Measurements from ENCODE around the gene DNAJB7.
"Not testable (repeated sequence)": the region's sequence is repeated elsewhere in the genome, so short reads cannot be mapped to it uniquely, and the experiment has no call there.

The DNAJB7 gene

DNA sequence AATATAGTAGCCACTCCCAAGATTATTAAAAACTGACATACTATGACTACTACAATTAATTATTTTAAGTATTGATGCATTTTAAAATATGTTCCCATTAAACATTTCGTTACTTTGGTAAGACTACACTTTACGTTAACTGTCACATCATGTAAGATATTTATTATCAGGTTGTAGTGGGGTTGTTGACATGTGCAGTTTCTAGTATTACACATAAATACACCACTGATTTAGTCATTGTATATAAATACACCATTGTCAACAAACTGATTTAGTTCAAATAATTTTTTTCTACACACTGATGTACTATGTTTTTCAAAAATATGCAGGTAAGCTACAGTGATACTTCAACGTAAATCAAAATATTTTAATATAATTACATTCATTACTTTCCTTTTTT lies 17.0 kb downstream of the DNAJB7 start:
- no peak for DNase-seq (ENCODE audit: low read depth in 2 of 2)

- DNase-seq (ENCODE audit: low read depth in 2 of 2), result no peak
Measured at GRCh38 chr22:40838486-40838885, 23.4 kb downstream of the DNAJB7 start.

GRCh38 chr22:40834619-40835018 lies 27.3 kb downstream of the DNAJB7 start:
- DNase-seq (ENCODE audit: low read depth in 2 of 2), result no peak

- DNase-seq (ENCODE audit: low read depth in 2 of 2), result no peak
Measured at GRCh38 chr22:40829131-40829530, 32.8 kb downstream of the DNAJB7 start.

- DNase-seq (ENCODE audit: low read depth in 2 of 2), result no peak
Measured at GRCh38 chr22:40826984-40827741, 34.8 kb downstream of the DNAJB7 start.

DNA sequence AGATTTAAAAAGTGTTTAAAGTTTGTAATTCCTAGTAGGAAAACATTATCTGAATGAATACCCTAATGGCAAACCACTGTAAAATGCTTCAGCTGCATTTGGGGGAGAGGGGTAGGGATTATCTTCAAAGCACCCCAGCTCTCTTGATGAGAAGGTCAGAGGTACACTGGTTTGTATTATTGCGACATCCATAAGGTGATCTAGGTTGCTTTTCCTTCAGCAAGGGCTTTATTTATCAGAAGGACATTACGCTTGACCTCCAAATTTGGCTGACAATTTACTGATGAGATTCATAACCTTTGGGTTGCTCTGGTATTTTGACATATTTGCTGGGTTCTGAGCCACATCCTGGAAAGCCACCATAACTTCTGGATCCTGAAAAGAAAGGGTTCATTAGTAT lies 35.6 kb downstream of the DNAJB7 start:
- DNase-seq (ENCODE audit: low read depth in 2 of 2), result not testable (repeated sequence)

DNA sequence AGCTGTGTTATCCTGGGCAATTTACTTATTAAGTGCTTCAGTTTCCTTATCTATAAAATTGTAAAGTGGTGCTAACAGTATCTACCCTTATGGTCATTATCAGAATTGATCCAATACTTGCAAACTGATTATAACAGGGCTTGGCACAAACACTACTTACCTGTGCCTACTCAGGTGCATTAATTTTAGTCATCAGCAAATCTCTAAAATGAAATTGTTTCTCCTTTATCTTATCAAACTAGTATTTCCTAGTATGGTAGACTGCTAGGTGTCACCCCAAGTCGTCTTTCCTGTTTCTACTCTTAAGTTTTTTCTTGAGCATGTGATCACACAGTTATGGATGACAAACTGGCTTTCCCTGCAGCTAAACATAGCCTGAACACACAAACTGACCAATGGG lies 38.5 kb downstream of the DNAJB7 start:
- DNase-seq (ENCODE audit: low read depth in 2 of 2), result no peak

GRCh38 chr22:40819599-40820140 lies 42.2 kb downstream of the DNAJB7 start:
- DNase-seq (ENCODE audit: low read depth in 2 of 2), result no peak

DNA sequence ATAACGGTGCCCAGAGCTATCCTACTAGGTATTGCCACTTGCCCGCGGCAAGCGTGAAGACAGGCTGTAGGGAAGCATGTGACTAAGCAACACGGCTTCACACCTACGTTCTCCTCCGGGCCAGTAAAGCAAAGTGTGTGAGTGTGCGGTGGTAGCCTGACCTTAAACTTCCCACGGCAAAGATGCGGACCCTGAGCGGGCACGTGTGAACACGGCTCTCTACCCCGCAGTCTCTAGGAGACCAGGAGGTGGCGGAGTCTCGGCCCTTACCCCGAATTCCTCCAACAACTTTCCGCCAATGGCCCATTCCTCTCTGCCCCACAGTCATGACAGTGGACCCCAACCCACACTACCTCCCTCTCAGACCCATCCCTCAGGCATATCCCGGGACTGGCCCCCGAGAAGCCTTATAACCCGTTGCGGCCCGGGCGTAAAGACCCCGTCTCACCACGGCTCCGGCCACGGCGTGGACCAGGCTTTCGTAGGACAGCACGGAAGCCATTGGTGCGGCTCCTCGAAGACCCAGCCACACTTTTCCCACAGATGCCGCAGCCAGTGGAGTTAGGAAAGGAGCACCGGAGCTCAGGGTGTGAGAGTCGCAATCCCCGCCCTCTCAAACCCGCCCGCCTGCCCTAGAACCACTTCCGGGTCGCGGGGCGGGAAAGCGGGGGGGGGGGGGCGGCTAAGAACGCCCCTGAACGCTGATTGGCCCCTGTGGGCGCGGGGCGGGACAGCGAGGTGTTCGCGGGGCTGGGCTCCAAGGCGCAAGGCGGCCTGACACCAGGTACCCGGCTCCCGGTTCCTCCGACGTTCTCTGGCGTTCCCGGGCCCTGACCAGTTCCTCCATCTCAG lies 42.9 kb downstream of the DNAJB7 start, which contains the start of gene SLC25A17:
SLC25A17 (minus strand) TSS at position 600 of the 852 bp plus-strand sequence; CDS start at position 502, 98 bp downstream.
- DNase-seq (ENCODE audit: low read depth in 2 of 2), result peak; percentile 53 to 59

GRCh38 chr22:40818192-40818746 lies 43.6 kb downstream of the DNAJB7 start:
- DNase-seq (ENCODE audit: low read depth in 2 of 2), result no peak

- no peak for DNase-seq (ENCODE audit: low read depth in 2 of 2)
Measured at GRCh38 chr22:40817737-40818136, 44.2 kb downstream of the DNAJB7 start.

DNA sequence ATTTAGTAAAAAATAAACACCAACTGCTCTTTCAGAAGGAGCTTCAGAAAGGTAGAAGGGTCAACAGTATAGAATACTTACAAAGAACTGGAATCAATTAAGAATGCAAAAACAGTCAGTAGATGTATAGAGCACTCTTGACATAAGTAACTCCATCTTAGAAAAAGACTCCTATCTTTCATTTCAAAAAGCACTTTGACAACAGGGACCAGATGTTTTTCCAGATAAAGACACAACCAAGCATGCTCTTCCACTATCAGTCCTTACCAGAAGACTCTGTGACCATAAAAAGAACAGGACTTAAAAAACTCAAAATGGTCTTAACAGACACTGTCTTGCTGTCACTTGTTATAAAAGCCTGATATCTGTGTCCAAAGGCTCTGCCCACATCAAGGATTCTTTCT lies 48.0 kb downstream of the DNAJB7 start:
- DNase-seq (ENCODE audit: low read depth in 2 of 2), result no peak
